IMR-90 (cell line): Measurements from ENCODE around the gene H1-8. TPM values are rescaled to one million over a fixed set of nuclear protein-coding genes. Genes with fewer than 3 reads are reported as not detected.

Source experiments
- ATAC-seq: fragments of 200-7000 bp; cut with Tn5 transposase; 2 replicates; pipeline ENCODE4 v1.9.1; 2020; ENCODE audit warnings: low read depth, mild to moderate bottlenecking, moderate library complexity
- BruUV-seq: library from RNA; stranded (reverse); fragments of 400-500 nt; replicated peaks from 2 replicates; lab custom pipeline; 2021; lab: Mats Ljungman, UMichigan
- CTCF ChIA-PET: fragments of 300-600 bp; formaldehyde crosslinking; extraction: SDS; loops from one replicate; lab custom pipeline; 2021; ENCODE audit warnings: antibody characterized with exemption; lab: Yijun Ruan, JAX
- POLR2A ChIA-PET: fragments of 300-600 bp; sonication (Branson Sonifier 250); formaldehyde crosslinking; loops from one replicate; lab custom pipeline; 2022; ENCODE audit warnings: antibody characterized with exemption; ENCODE audit not compliant: unreplicated experiment; lab: Charles Lee
- DNase-seq: peaks from one replicate; pipeline ENCODE4 v3.0.0; 2013
- H2AFZ ChIP-seq: replicated peaks from 2 replicates; pipeline ENCODE3; 2013; ENCODE audit warnings: low read length, mild to moderate bottlenecking; ENCODE audit not compliant: poor library complexity
- H2AK5ac ChIP-seq: 2 replicates; pipeline ENCODE4 v1.6.1; 2013; ENCODE audit warnings: low read depth, low read length, inconsistent platforms
- H2AK9ac ChIP-seq: replicated peaks from 2 replicates; pipeline ENCODE3; 2013; ENCODE audit warnings: mild to moderate bottlenecking, low read depth, low read length, moderate library complexity; ENCODE audit not compliant: poor library complexity
- H2BK120ac ChIP-seq: 2 replicates; pipeline ENCODE4 v1.6.1; 2013; ENCODE audit warnings: low read depth, low read length, inconsistent platforms
- H2BK15ac ChIP-seq: 3 replicates; pipeline ENCODE4 v1.6.1; 2013; ENCODE audit warnings: low read depth, low read length, inconsistent platforms
- H2BK20ac ChIP-seq: 2 replicates; pipeline ENCODE4 v1.6.1; 2013; ENCODE audit warnings: low read depth, mild to moderate bottlenecking, inconsistent platforms, low read length, moderate library complexity
- H2BK5ac ChIP-seq: 2 replicates; pipeline ENCODE4 v1.6.1; 2013; ENCODE audit warnings: mild to moderate bottlenecking, low read depth, low read length, inconsistent platforms; ENCODE audit not compliant: poor library complexity, severe bottlenecking
- H3K14ac ChIP-seq: replicated peaks from 2 replicates; pipeline ENCODE4 v1.6.1; 2013; ENCODE audit warnings: low read depth, low read length, inconsistent platforms
- H3K18ac ChIP-seq: 2 replicates; pipeline ENCODE4 v1.6.1; 2013; ENCODE audit warnings: low read depth, low read length, control low read depth
- H3K23ac ChIP-seq: 2 replicates; pipeline ENCODE4 v1.6.1; 2013; ENCODE audit warnings: low read depth, low read length, inconsistent platforms
- H3K27ac ChIP-seq: 2 replicates; pipeline ENCODE4 v1.5.1; 2013; ENCODE audit warnings: mild to moderate bottlenecking, control low read depth, low read length; ENCODE audit not compliant: insufficient read depth
- H3K27me3 ChIP-seq: 2 replicates; pipeline ENCODE4 v1.6.1; 2013; ENCODE audit warnings: low read length; ENCODE audit not compliant: control insufficient read depth, insufficient read depth
- H3K36me3 ChIP-seq: 2 replicates; pipeline ENCODE4 v1.6.1; 2013; ENCODE audit warnings: low read length, mixed read lengths; ENCODE audit not compliant: control insufficient read depth, insufficient read depth
- H3K4ac ChIP-seq: 2 replicates; pipeline ENCODE4 v1.6.1; 2013; ENCODE audit warnings: low read depth, low read length, inconsistent platforms
- H3K4me1 ChIP-seq: 2 replicates; pipeline ENCODE4 v1.6.1; 2013; ENCODE audit warnings: low read length, mixed read lengths; ENCODE audit not compliant: control insufficient read depth, insufficient read depth
- H3K4me2 ChIP-seq: 2 replicates; pipeline ENCODE4 v1.6.1; 2013; ENCODE audit warnings: low read depth, mild to moderate bottlenecking, control low read depth, low read length, moderate library complexity
- H3K4me3 ChIP-seq: 2 replicates; pipeline ENCODE4 v1.5.1; 2013; ENCODE audit warnings: low read depth, mild to moderate bottlenecking, control low read depth, low read length, moderate library complexity; ENCODE audit not compliant: insufficient read depth
- H3K56ac ChIP-seq: 2 replicates; pipeline ENCODE4 v1.6.1; 2013; ENCODE audit warnings: low read length, inconsistent platforms; ENCODE audit not compliant: insufficient read depth; ENCODE audit errors: extremely low read depth
- H3K79me1 ChIP-seq, 2 experiments: 2 replicates each; pipeline ENCODE4 v1.6.1; 2013; ENCODE audit warnings: low read length in 2 of 2, inconsistent platforms in 1 of 2, low read depth in 1 of 2
- H3K9ac ChIP-seq: 2 replicates; pipeline ENCODE4 v1.6.1; 2013; ENCODE audit warnings: low read depth, low read length, control low read depth
- H3K9me1 ChIP-seq: 2 replicates; pipeline ENCODE4 v1.6.1; 2013; ENCODE audit warnings: low read length, inconsistent platforms; ENCODE audit not compliant: insufficient read depth
- H3K9me3 ChIP-seq: 2 replicates; pipeline ENCODE4 v1.6.1; 2013; ENCODE audit warnings: low read length; ENCODE audit not compliant: control insufficient read depth, insufficient read depth
- H4K20me1 ChIP-seq: 2 replicates; pipeline ENCODE4 v1.6.1; 2013; ENCODE audit warnings: low read length, inconsistent platforms; ENCODE audit not compliant: insufficient read depth
- H4K5ac ChIP-seq: 2 replicates; pipeline ENCODE4 v1.6.1; 2013; ENCODE audit warnings: mild to moderate bottlenecking, low read depth, low read length, control low read depth
- H4K8ac ChIP-seq, 2 experiments: 2 replicates each; pipeline ENCODE4 v1.6.1; 2013; ENCODE audit warnings: low read depth in 2 of 2, low read length in 2 of 2, control low read depth in 1 of 2, inconsistent platforms in 1 of 2
- H4K91ac ChIP-seq: 2 replicates; pipeline ENCODE4 v1.6.1; 2013; ENCODE audit warnings: low read depth, low read length, inconsistent platforms; ENCODE audit not compliant: insufficient read depth
- BHLHE40 ChIP-seq: fragments of 150-350 bp; IDR thresholded peaks from 2 replicates; pipeline ENCODE4 v1.6.1; 2016; ENCODE audit warnings: mild to moderate bottlenecking, low read depth, low read length
- CEBPB ChIP-seq: IDR thresholded peaks from 2 replicates; pipeline ENCODE4 v1.6.1; 2012; ENCODE audit warnings: low read depth, low read length, improper control_type of control experiment
- CHD1 ChIP-seq: IDR thresholded peaks from 2 replicates; pipeline ENCODE4 v1.6.1; 2012; ENCODE audit warnings: low read depth, low read length, improper control_type of control experiment
- FOS ChIP-seq: fragments of 150-350 bp; IDR thresholded peaks from 2 replicates; pipeline ENCODE4 v1.6.1; 2016; ENCODE audit warnings: low read depth, low read length
- MAFK ChIP-seq: IDR thresholded peaks from 2 replicates; pipeline ENCODE4 v1.6.1; 2012; ENCODE audit warnings: low read depth, low read length, improper control_type of control experiment
- MAZ ChIP-seq: IDR thresholded peaks from 2 replicates; pipeline ENCODE4 v1.6.1; 2012; ENCODE audit warnings: low read depth, mild to moderate bottlenecking, low read length, improper control_type of control experiment, moderate library complexity, borderline replicate concordance
- MXI1 ChIP-seq: IDR thresholded peaks from 2 replicates; pipeline ENCODE4 v1.6.1; 2012; ENCODE audit warnings: low read depth, mild to moderate bottlenecking, low read length, moderate library complexity, borderline replicate concordance
- NFE2L2 ChIP-seq: fragments of 150-350 bp; IDR thresholded peaks from 2 replicates; pipeline ENCODE4 v1.6.1; 2016; ENCODE audit warnings: low read depth, mild to moderate bottlenecking, low read length
- POLR2A ChIP-seq: IDR thresholded peaks from 2 replicates; pipeline ENCODE4 v1.6.1; 2012; ENCODE audit warnings: mild to moderate bottlenecking, low read depth, low read length
- RAD21 ChIP-seq: IDR thresholded peaks from 2 replicates; pipeline ENCODE4 v1.6.1; 2012; ENCODE audit warnings: low read length, improper control_type of control experiment
- RCOR1 ChIP-seq: IDR thresholded peaks from 2 replicates; pipeline ENCODE4 v1.6.1; 2012; ENCODE audit warnings: mild to moderate bottlenecking, low read length, improper control_type of control experiment; ENCODE audit not compliant: insufficient replicate concordance
- RFX5 ChIP-seq: IDR thresholded peaks from 2 replicates; pipeline ENCODE4 v1.8.0; 2012; ENCODE audit warnings: low read depth, mild to moderate bottlenecking, low read length, moderate library complexity
- SMC3 ChIP-seq: fragments of 150-350 bp; IDR thresholded peaks from 2 replicates; pipeline ENCODE4 v1.6.1; 2016; ENCODE audit warnings: low read depth, mild to moderate bottlenecking, antibody characterized with exemption, low read length, moderate library complexity
- WGBS, 2 experiments: methylation state at CpG; one replicate each; pipeline versions ENCODE4 v1.1.5 to v1.1.7; 2013; ENCODE audit warnings: missing lambda C conversion rate in 2 of 2; ENCODE audit not compliant: insufficient read length in 1 of 2; ENCODE audit errors: extremely low coverage in 2 of 2; 5-methylcytosine and 5-hydroxymethylcytosine counted together
- dilution Hi-C: fragments of 300-500 bp; cut with HindIII; formaldehyde crosslinking; loops from one replicate; pipeline ENCODE4 v1.14.3; 2018; ENCODE audit warnings: low sequenced_read_pairs; ENCODE audit not compliant: unreplicated experiment
- in situ Hi-C: fragments of 300-500 bp; cut with MboI; formaldehyde crosslinking; loops from 3 replicates; pipeline ENCODE4 v1.14.3; 2019; ENCODE audit warnings: low sequenced_read_pairs, inconsistent platforms, mixed read lengths
- intact Hi-C: fragments of 100-400 bp; cut with micrococcal nuclease; formaldehyde crosslinking; loops from 2 replicates; pipeline ENCODE4 v1.10.0; 2022
- polyA plus RNA-seq, 3 experiments: library from polyadenylated mRNA; depleted of rRNA; stranded (reverse); fragments of >200 nt; gene quantifications; 2 replicates each; pipeline ENCODE4 v1.2.3, GENCODE V29; 2012; ENCODE audit warnings: low replicate concordance in 1 of 3
- total RNA-seq: library from RNA; depleted of rRNA; stranded (reverse); fragments of >200 nt; gene quantifications from 2 replicates; pipeline ENCODE4 v1.2.3, GENCODE V29; 2012
- TF ChIP-seq, protein P1 (sequence below): conservative IDR thresholded peaks from 2 replicates; pipeline ENCODE4 v1.5.1; 2012; ENCODE audit warnings: mild to moderate bottlenecking, low read depth, low read length, improper control_type of control experiment
- TF ChIP-seq, protein P2 (sequence below): fragments of 150-350 bp; IDR thresholded peaks from 2 replicates; pipeline ENCODE4 v1.6.1; 2016; ENCODE audit warnings: low read depth, mild to moderate bottlenecking, low read length, moderate library complexity, borderline replicate concordance
- TF ChIP-seq, protein P3 (sequence below): fragments of 150-350 bp; IDR thresholded peaks from 2 replicates; pipeline ENCODE4 v1.6.1; 2017; ENCODE audit warnings: mild to moderate bottlenecking, antibody characterized with exemption, low read length, low read depth

Gene H1-8
- total and polyA plus RNA-seq, 2 of the 4 experiments (the other 2 are of a cell fraction) = not detected

DNA sequence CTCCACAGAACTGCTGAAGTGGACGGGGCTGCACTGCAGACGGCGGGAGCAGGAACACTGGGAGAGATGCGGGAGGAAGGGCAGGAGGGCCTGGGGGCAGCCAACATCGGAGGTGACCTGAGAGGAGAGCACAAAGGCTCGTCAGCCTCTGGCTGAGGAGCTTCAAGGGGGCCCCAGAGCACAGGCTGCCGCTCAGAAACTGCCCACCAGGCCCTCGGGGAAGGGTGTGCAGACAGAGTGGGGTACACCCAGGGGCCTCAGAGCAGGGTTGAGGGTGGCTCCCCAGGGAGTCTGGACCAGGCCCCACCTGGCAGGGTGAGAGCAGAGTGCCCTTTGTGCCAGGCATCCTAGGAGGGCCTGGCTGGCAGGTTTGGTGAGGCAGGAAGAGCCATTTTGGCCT lies 29.3 kb upstream of the H1-8 start:
- Histone ChIP-seq H3K79me1 (no peaks in the 10 kb centered on the region), H4K91ac (no peak overlapping the region), H4K5ac (no peak overlapping the region), H3K56ac (no peak overlapping the region), H4K20me1 (no peaks in the 10 kb centered on the region), H3K9ac (no peak overlapping the region), H3K27ac (no peak overlapping the region), H2AK9ac (no peak overlapping the region), H3K4me2 (no peak overlapping the region), H3K36me3 (peaks cover 20% of the 10 kb centered on the region; the same call in 1 of the 2 replicates), H2BK20ac (no peak overlapping the region), H2AK5ac (no peak overlapping the region), H3K14ac (no peak overlapping the region), H2BK5ac (no peak overlapping the region), H2BK15ac (no peak overlapping the region), H3K23ac (no peak overlapping the region), H2BK120ac (no peak overlapping the region), H3K4me1 (no peaks in the 10 kb centered on the region), H3K18ac (no peak overlapping the region), H3K9me3 (no peaks in the 10 kb centered on the region), H2AFZ (no peak overlapping the region), H4K8ac (no peak overlapping the region), H3K9me1 (peaks cover 6% of the 10 kb centered on the region; the same call in 1 of the 2 replicates), H3K27me3 (no peaks in the 10 kb centered on the region), H3K4ac (no peak overlapping the region), H3K4me3 (no peak overlapping the region)
- intact Hi-C loops (no loop called here), dilution Hi-C loops (no loop called here), in situ Hi-C loops (no loop called here)
- ChIA-PET POLR2A (no interaction called here), CTCF (no interaction called here)
- DNase-seq = no peak
- 100% methylated on average over 3 of the region's 8 CpGs; no CpG with 5 or more reads in 1 of the 2 experiments for WGBS, 2 experiments
- TF ChIP-seq SMC3 = no peak
- TF ChIP-seq FOS = no peak
- TF ChIP-seq MAFK = no peak
- no peak for TF ChIP-seq POLR2A
- TF ChIP-seq, protein P1, sequence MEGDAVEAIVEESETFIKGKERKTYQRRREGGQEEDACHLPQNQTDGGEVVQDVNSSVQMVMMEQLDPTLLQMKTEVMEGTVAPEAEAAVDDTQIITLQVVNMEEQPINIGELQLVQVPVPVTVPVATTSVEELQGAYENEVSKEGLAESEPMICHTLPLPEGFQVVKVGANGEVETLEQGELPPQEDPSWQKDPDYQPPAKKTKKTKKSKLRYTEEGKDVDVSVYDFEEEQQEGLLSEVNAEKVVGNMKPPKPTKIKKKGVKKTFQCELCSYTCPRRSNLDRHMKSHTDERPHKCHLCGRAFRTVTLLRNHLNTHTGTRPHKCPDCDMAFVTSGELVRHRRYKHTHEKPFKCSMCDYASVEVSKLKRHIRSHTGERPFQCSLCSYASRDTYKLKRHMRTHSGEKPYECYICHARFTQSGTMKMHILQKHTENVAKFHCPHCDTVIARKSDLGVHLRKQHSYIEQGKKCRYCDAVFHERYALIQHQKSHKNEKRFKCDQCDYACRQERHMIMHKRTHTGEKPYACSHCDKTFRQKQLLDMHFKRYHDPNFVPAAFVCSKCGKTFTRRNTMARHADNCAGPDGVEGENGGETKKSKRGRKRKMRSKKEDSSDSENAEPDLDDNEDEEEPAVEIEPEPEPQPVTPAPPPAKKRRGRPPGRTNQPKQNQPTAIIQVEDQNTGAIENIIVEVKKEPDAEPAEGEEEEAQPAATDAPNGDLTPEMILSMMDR = no peak
- TF ChIP-seq RAD21 = no peak
- no peak for TF ChIP-seq MXI1
- TF ChIP-seq NFE2L2 = no peak
- no peak for TF ChIP-seq CEBPB
- TF ChIP-seq RFX5 = no peak
- TF ChIP-seq CHD1 = no peak
- TF ChIP-seq, protein P2, sequence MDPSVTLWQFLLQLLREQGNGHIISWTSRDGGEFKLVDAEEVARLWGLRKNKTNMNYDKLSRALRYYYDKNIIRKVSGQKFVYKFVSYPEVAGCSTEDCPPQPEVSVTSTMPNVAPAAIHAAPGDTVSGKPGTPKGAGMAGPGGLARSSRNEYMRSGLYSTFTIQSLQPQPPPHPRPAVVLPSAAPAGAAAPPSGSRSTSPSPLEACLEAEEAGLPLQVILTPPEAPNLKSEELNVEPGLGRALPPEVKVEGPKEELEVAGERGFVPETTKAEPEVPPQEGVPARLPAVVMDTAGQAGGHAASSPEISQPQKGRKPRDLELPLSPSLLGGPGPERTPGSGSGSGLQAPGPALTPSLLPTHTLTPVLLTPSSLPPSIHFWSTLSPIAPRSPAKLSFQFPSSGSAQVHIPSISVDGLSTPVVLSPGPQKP = no peak
- no peak for TF ChIP-seq BHLHE40
- no peak for TF ChIP-seq MAZ
- TF ChIP-seq, protein P3, sequence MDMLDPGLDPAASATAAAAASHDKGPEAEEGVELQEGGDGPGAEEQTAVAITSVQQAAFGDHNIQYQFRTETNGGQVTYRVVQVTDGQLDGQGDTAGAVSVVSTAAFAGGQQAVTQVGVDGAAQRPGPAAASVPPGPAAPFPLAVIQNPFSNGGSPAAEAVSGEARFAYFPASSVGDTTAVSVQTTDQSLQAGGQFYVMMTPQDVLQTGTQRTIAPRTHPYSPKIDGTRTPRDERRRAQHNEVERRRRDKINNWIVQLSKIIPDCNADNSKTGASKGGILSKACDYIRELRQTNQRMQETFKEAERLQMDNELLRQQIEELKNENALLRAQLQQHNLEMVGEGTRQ = no peak
- TF ChIP-seq RCOR1 = no peak
- ATAC-seq = no peak
- no TSS peak for BruUV-seq
